Posterior vena cava (tissue), 2 donors: Measurements from ENCODE around the gene TEX48. TPM values are rescaled to one million over a fixed set of nuclear protein-coding genes. Genes with fewer than 3 reads are reported as not detected.

Experiments
- DNase-seq: peaks from one replicate; pipeline ENCODE4 v3.0.0-alpha.2; 2020; ENCODE audit warnings: low spot score
- intact Hi-C, 2 donors: fragments of 100-400 bp; cut with DNase I; formaldehyde crosslinking; loops; one replicate each; pipeline versions ENCODE4 v1.14.1 to v1.14.2; 2022 to 2023
- total RNA-seq, 2 donors: library from RNA; stranded (reverse); fragmentation: NEBNext Ultra II Directional; extraction: Animal tissue kit (Norgen Biotek cat#: 25700); gene quantifications; one replicate each; pipeline ENCODE4 v1.2.1, GENCODE V29; 2021
- donor health status: DM: yes; HTN: yes; CAD: no.
- donor health status: DM: yes; HTN: yes; CAD: no.

The TEX48 gene
- total RNA-seq, 2 donors from 2014 or later = not detected

- intact Hi-C loops = no loop called here
- no peak for DNase-seq
Measured at GRCh38 chr9:114641967-114642366, 40.0 kb downstream of the TEX48 start.

GRCh38 chr9:114638404-114638803, 43.6 kb downstream of the TEX48 start:
- intact Hi-C loops = no loop called here
- DNase-seq = peak; percentile 24

GRCh38 chr9:114634387-114634786, 47.6 kb downstream of the TEX48 start:
- intact Hi-C loops = loop anchor here in 1 of 2 donors (1.0 kb wide), 1 partner anchor 9 kb away; no protein-coding TSS in a partner anchor
- peak; percentile 31 for DNase-seq

GRCh38 chr9:114633438-114634089, 48.4 kb downstream of the TEX48 start:
- peak; percentile 49 for DNase-seq
- intact Hi-C loops = loop anchor here in 1 of 2 donors (1.0 kb wide), 1 partner anchor 8 kb away; no protein-coding TSS in a partner anchor

GRCh38 chr9:114631166-114631565, 50.8 kb downstream of the TEX48 start:
- DNase-seq = no peak
- intact Hi-C loops = no loop called here

GRCh38 chr9:114629563-114630090, 52.4 kb downstream of the TEX48 start:
- intact Hi-C loops = no loop called here
- no peak for DNase-seq

- DNase-seq = no peak
- intact Hi-C loops = no loop called here
Measured at GRCh38 chr9:114627553-114627952, 54.4 kb downstream of the TEX48 start.

- intact Hi-C loops = no loop called here
- no peak for DNase-seq
Measured at GRCh38 chr9:114626415-114627020, 55.5 kb downstream of the TEX48 start.

GRCh38 chr9:114624677-114625076, 57.3 kb downstream of the TEX48 start:
- DNase-seq = no peak
- intact Hi-C loops = loop anchor here in 1 of 2 donors (1.0 kb wide), 1 partner anchor 10 kb away; no protein-coding TSS in a partner anchor

- no peak for DNase-seq
Measured at GRCh38 chr9:114621975-114622609, 59.9 kb downstream of the TEX48 start.

GRCh38 chr9:114621561-114621960, 60.4 kb downstream of the TEX48 start:
- intact Hi-C loops = no loop called here
- DNase-seq = no peak

More at GRCh38 chr9:114621975-114622609, 59.9 kb downstream of the TEX48 start:
- intact Hi-C loops = no loop called here

- intact Hi-C loops = no loop called here
- DNase-seq = peak; percentile 82
Measured at GRCh38 chr9:114619191-114619761, 62.7 kb downstream of the TEX48 start.

- DNase-seq = peak; percentile 93
- intact Hi-C loops = no loop called here
Measured at GRCh38 chr9:114616684-114617520, 65.1 kb downstream of the TEX48 start.

Other genes with a start within 250 kb of the TEX48 start
- gene WHRN, start 176.7 kb downstream of the TEX48 start, total RNA-seq = 1 to 10 TPM; 2.5 to 2.6 TPM
- 10 to 100 TPM; 70.6 to 73.3 TPM for gene ATP6V1G1, start 94.4 kb downstream of the TEX48 start, total RNA-seq
- 10 to 100 TPM; 10.5 to 11.2 TPM for gene TMEM268, start 70.9 kb downstream of the TEX48 start, total RNA-seq
- gene TEX53, start 24.4 kb downstream of the TEX48 start, total RNA-seq = not detected
- gene TNFSF15, start 123.8 kb upstream of the TEX48 start, total RNA-seq = under 1 TPM; 0.28 to 0.52 TPM
- gene TNFSF8, start 248.4 kb upstream of the TEX48 start, total RNA-seq = 1 to 10 TPM; 2.9 to 3.0 TPM